BE2C (cell line): ENCODE results near the gene NAA80.

Source experiments
- DNase-seq: peaks from one replicate; pipeline ENCODE4 v3.0.0-alpha.2; 2020
- H3K27me3 ChIP-seq: fragments of 250-450 bp; sonication (Bioruptor Pico); 2 replicates; pipeline ENCODE4 v1.5.1; 2020; ENCODE audit warnings: mild to moderate bottlenecking
- H3K36me3 ChIP-seq: fragments of 250-450 bp; sonication (Bioruptor Pico); 2 replicates; pipeline ENCODE4 v1.5.1; 2020; ENCODE audit warnings: mild to moderate bottlenecking
- H3K4me1 ChIP-seq: fragments of 250-450 bp; sonication (Bioruptor Pico); 2 replicates; pipeline ENCODE4 v1.5.1; 2020
- H3K4me3 ChIP-seq: 2 replicates; pipeline ENCODE4 v1.5.1; 2011; ENCODE audit warnings: low read depth, low read length
- H3K9me3 ChIP-seq: fragments of 250-450 bp; sonication (Bioruptor Pico); 2 replicates; pipeline ENCODE4 v1.5.1; 2020
- TF ChIP-seq, protein P1 (sequence below): IDR thresholded peaks from 2 replicates; pipeline ENCODE4 v1.5.1; 2012; ENCODE audit warnings: mild to moderate bottlenecking, low read depth, low read length

NAA80 gene

DNA sequence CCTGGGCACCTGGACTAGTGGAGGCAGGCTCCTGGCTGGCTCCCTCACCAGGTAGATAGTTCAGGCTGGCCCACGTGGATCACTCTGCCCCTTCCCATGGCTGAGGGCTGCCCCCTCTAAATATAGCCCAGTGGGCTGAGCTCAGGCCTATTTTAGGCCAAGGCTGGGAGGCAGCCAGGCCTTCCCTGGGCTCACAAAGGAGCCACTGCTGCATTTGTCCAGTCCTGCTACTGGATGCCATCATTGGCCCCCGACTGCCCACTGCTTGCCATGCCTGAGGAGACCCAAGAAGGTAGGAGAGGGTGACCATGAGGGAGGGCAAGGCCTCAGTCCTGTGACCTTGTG, 20.4 kb downstream of the NAA80 start, which contains the start of gene LSMEM2:
Gene LSMEM2, plus strand, starts transcription at position 208 of the 345 bp plus-strand sequence. Its CDS starts 27 bp downstream, at position 235.
- H3K4me1 ChIP-seq, result no peaks in the 10 kb centered on the region
- H3K9me3 ChIP-seq, result no peaks in the 10 kb centered on the region
- no peaks in the 10 kb centered on the region for H3K36me3 ChIP-seq
- no peak within 1 kb of the TSS for H3K4me3 ChIP-seq
- H3K27me3 ChIP-seq, result peaks cover 34% of the 10 kb centered on the region
- DNase-seq, result no peak
- TF ChIP-seq, protein P1, sequence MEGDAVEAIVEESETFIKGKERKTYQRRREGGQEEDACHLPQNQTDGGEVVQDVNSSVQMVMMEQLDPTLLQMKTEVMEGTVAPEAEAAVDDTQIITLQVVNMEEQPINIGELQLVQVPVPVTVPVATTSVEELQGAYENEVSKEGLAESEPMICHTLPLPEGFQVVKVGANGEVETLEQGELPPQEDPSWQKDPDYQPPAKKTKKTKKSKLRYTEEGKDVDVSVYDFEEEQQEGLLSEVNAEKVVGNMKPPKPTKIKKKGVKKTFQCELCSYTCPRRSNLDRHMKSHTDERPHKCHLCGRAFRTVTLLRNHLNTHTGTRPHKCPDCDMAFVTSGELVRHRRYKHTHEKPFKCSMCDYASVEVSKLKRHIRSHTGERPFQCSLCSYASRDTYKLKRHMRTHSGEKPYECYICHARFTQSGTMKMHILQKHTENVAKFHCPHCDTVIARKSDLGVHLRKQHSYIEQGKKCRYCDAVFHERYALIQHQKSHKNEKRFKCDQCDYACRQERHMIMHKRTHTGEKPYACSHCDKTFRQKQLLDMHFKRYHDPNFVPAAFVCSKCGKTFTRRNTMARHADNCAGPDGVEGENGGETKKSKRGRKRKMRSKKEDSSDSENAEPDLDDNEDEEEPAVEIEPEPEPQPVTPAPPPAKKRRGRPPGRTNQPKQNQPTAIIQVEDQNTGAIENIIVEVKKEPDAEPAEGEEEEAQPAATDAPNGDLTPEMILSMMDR, result no peak

DNA sequence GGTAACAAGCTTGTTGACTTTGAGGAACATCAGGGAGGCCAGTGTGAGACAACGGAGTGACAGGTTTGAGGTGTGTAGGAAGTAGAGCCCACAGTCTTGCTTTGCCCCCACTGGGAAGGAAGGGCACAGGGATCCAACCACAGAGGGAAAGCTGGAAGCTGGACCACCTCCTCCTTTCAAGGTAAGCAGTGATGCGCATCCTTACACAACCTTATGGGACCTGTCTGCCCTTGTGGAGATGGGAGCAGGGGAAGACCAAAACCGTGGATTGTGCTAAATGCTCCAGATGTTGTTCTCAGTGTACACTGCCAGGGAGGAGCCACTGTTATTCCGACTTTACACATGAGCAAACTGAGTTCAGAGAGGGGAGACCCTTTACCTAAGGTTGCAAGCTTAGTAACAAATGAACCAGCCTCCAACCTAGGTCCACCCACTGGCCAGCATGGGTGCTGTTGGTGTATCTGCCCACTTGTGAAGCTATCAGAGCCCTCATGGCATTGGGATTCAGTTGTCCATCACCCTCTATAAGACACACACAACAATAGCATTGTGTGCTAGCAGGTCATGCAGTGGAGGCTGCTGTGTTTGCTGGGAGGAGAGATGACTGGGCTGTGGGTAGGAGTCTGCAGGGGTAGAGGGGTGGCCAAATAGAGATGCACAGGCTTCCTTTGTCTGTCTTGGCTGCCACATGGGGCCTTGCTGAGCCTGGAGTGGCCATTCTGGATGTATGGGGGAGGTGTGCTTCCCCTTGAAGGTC, 20.9 kb downstream of the NAA80 start:
- peaks cover 39% of the 10 kb centered on the region for H3K27me3 ChIP-seq
- H3K4me1 ChIP-seq, result no peaks in the 10 kb centered on the region
- TF ChIP-seq, protein P1, result no peak
- no peaks in the 10 kb centered on the region for H3K36me3 ChIP-seq
- DNase-seq, result no peak
- no peak overlapping the region for H3K4me3 ChIP-seq
- H3K9me3 ChIP-seq, result no peaks in the 10 kb centered on the region

DNA sequence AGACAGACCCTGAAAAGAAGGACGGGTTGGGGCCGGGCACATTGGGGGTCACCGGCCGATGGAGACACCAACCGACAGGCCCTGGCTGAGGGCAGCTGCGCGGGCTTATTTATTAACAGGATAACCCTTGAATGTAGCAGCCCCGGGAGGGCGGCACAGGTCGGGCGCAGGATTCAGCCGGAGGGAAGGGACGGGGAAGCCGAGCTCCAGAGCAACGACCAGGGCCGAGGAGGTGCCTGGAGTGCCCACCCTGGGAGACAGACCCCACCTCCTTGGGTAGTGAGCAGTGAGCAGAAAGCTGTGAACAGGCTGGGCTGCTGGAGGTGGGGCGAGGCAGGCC, 22.5 kb downstream of the NAA80 start:
- Histone ChIP-seq H3K4me1 (no peaks in the 10 kb centered on the region), H3K36me3 (no peaks in the 10 kb centered on the region), H3K9me3 (no peaks in the 10 kb centered on the region), H3K4me3 (no peak overlapping the region), H3K27me3 (peaks cover 43% of the 10 kb centered on the region)
- TF ChIP-seq, protein P1, result no peak
- no peak for DNase-seq

DNA sequence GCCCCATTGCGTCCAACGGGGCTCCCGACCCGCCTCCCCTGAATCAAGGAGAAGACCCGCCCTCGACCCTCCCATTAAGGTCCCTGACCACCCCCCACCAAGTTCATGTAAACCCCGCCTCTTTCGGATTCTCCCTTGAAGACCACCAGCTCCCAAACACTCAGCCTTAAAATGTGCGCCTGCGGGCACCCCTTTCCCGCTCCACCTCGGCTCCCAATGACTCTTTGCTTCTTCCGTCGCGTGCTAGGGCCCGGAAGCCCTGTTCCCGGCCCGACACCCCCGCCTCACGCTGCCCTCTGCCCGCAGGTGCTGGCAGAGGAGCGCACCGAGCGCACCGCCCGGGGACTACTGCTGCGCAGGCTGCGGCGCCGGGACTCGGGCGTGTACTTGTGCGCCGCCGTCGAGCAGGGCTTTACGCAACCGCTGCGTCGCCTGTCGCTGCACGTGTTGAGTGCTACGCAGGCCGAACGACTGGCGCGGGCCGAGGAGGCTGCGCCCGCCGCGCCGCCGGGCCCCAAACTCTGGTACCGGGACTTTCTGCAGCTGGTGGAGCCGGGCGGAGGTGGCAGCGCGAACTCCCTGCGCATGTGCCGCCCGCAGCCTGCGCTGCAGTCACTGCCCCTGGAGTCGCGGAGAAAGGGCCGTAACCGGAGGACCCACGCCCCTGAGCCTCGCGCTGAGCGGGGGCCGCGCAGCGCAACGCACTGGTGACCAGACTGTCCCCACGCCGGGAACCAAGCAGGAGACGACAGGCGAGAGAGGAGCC, 23.0 kb downstream of the NAA80 start:
- Histone ChIP-seq H3K4me3 (no peak overlapping the region), H3K36me3 (no peaks in the 10 kb centered on the region), H3K27me3 (peaks cover 43% of the 10 kb centered on the region), H3K4me1 (no peaks in the 10 kb centered on the region), H3K9me3 (no peaks in the 10 kb centered on the region)
- TF ChIP-seq, protein P1, result no peak
- no peak for DNase-seq

DNA sequence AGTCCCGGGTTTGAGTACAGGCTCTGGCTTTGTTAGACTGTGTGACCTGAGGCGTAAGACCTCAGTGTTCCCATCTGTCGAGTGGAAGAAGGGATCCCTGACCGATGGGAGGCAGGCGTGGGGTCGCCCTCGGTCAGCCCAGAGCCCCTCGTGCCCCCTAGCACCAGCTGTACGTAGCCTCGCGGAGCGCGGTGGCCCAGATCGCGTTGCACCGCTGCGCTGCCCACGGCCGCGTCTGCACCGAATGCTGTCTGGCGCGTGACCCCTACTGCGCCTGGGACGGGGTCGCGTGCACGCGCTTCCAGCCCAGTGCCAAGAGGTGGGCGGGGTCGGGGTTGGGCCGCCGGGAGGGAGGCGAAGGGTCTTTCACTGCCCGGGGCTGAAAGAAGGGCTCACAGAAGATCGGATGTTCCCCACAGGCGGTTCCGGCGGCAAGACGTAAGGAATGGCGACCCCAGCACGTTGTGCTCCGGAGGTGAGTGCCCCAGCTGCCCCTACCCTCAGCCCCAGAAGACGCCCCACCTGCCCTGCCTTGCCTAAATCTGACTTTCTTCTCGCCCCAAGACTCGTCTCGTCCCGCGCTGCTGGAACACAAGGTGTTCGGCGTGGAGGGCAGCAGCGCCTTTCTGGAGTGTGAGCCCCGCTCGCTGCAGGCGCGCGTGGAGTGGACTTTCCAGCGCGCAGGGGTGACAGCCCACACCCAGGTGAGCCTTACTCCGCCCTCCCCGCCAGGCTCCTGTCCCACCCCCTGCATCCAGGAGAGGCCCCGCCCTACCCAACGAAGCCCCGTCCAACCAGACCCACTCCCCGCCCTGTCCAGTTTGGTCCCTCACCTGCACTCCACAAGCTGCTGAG, 23.8 kb downstream of the NAA80 start:
- Histone ChIP-seq H3K9me3 (no peaks in the 10 kb centered on the region), H3K4me1 (no peaks in the 10 kb centered on the region), H3K4me3 (no peak overlapping the region), H3K27me3 (peaks cover 43% of the 10 kb centered on the region), H3K36me3 (no peaks in the 10 kb centered on the region)
- DNase-seq, result no peak
- TF ChIP-seq, protein P1, result no peak
